Measurements from ENCODE around the gene ADGRD1.

Gene ADGRD1

GRCh38 chr12:131166717-131167116, 213.0 kb downstream of the ADGRD1 start:
- no peak overlapping the region for H3K4me3 ChIP-seq (ENCODE audit: low read depth, low read length)
- TF ChIP-seq, protein P1, sequence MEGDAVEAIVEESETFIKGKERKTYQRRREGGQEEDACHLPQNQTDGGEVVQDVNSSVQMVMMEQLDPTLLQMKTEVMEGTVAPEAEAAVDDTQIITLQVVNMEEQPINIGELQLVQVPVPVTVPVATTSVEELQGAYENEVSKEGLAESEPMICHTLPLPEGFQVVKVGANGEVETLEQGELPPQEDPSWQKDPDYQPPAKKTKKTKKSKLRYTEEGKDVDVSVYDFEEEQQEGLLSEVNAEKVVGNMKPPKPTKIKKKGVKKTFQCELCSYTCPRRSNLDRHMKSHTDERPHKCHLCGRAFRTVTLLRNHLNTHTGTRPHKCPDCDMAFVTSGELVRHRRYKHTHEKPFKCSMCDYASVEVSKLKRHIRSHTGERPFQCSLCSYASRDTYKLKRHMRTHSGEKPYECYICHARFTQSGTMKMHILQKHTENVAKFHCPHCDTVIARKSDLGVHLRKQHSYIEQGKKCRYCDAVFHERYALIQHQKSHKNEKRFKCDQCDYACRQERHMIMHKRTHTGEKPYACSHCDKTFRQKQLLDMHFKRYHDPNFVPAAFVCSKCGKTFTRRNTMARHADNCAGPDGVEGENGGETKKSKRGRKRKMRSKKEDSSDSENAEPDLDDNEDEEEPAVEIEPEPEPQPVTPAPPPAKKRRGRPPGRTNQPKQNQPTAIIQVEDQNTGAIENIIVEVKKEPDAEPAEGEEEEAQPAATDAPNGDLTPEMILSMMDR (IDR thresholded peaks at IDR 0.05; ENCODE audit: low read depth, low read length): no peak

GRCh38 chr12:131167334-131167733, 213.6 kb downstream of the ADGRD1 start:
- H3K4me3 ChIP-seq (ENCODE audit: low read depth, low read length): no peak overlapping the region
- TF ChIP-seq, protein P1 (IDR thresholded peaks at IDR 0.05; ENCODE audit: low read depth, low read length): no peak

DNA sequence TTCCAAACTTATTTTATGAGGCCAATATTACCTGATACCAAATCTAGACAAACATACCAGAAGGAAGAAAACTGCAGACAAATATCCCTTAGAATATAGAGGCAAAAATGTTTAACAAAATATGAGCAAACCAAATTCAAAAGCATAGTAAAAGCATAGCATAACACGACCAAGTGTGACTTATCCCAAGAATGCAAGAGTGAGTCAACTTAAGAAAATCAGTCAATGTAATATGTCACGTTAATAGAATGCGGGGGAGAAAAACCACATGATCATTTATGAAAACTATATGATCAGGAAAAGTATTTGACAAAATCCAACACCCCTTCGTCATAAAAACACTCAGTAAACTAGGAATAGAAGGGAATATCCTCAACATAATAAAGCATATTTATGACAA, 217.3 kb downstream of the ADGRD1 start:
- TF ChIP-seq, protein P1 (IDR thresholded peaks at IDR 0.05; ENCODE audit: low read depth, low read length): no peak
- no peak overlapping the region for H3K4me3 ChIP-seq (ENCODE audit: low read depth, low read length)

DNA sequence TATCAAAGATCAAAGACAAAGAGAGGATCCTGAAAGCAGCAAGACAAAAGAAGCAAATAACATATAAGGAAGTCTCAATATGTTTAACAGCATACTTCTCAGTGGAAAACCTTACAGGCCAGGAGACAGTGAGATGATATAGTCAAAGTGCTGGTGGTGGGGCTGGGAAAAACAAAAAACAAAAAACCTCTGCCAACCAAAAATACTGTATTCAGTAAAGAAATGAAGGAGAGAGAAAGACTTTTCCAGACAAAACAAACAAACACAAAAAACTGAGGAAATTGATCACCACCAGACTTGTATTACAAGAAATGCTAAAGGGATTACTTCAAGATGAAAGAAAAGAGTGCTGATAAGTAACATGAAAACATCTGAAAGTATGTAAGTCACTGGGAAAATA, 221.2 kb downstream of the ADGRD1 start:
- no peak overlapping the region for H3K4me3 ChIP-seq (ENCODE audit: low read depth, low read length)
- TF ChIP-seq, protein P1 (IDR thresholded peaks at IDR 0.05; ENCODE audit: low read depth, low read length): no peak

DNA sequence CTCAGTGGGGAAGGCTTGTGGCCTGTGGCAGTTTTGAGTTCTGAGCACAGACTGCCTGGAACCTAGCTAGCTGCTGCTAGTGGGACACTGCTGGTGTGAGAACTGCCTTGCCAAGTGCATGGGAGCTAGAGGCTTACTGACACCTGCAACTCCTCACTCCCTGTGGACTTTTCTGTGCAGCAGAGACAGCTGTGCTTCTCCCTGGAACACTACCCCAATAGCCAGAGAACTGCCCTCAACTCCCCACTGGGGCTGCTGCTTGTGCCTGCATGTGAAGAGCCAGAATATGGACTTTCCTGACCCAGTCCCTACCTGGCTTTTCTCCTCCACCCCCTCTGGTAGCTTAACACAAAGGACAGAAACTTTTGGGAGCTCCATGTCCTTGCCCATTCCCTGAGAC, 222.6 kb downstream of the ADGRD1 start:
- H3K4me3 ChIP-seq (ENCODE audit: low read depth, low read length): no peak overlapping the region
- TF ChIP-seq, protein P1 (IDR thresholded peaks at IDR 0.05; ENCODE audit: low read depth, low read length): no peak

GRCh38 chr12:131176926-131177325, 223.2 kb downstream of the ADGRD1 start:
- TF ChIP-seq, protein P1 (IDR thresholded peaks at IDR 0.05; ENCODE audit: low read depth, low read length): no peak
- H3K4me3 ChIP-seq (ENCODE audit: low read depth, low read length): no peak overlapping the region

- no peak overlapping the region for H3K4me3 ChIP-seq (ENCODE audit: low read depth, low read length)
- TF ChIP-seq, protein P1 (IDR thresholded peaks at IDR 0.05; ENCODE audit: low read depth, low read length): no peak
Observed at GRCh38 chr12:131177599-131177998, 223.9 kb downstream of the ADGRD1 start.

All from WI38 (cell line).